Sciatic nerve (tissue), 2 donors: ENCODE measurements around the gene MAGEA6. TPM values are rescaled to one million over a fixed set of nuclear protein-coding genes. Genes with fewer than 3 reads are reported as not detected.
A peak's percentile ranks its signal among the peaks of the same experiment; 100 is the strongest.
"Not testable (repeated sequence)": the region's sequence is repeated elsewhere in the genome, so short reads cannot be mapped to it uniquely, and the experiment has no call there.

Experiments used
- ATAC-seq: fragments of 200-7000 bp; cut with Tn5 transposase; one replicate; pipeline ENCODE4 v1.9.1; 2020; ENCODE audit warnings: mild to moderate bottlenecking, moderate library complexity
- DNase-seq: peaks from one replicate; pipeline ENCODE4 v3.0.0-alpha.2; 2020; ENCODE audit warnings: low spot score
- intact Hi-C: fragments of 100-400 bp; cut with DNase I; formaldehyde crosslinking; loops from one replicate; pipeline ENCODE4 v1.14.2; 2022
- total RNA-seq: library from RNA; stranded (reverse); fragmentation: NEBNext Ultra II Directional; extraction: Animal tissue kit (Norgen Biotek cat#: 25700); gene quantifications from one replicate; pipeline ENCODE4 v1.2.1, GENCODE V29; 2021
- donor health status: DM: no; HTN: no; CAD: no.
- donor health status: DM: no; HTN: no; CAD: no.

MAGEA6 gene
- not detected for total RNA-seq

- ATAC-seq, result not testable (repeated sequence)
These were observed at the start of gene MAGEA6 for GRCh38 chrX:152769549-152770289. TSS of gene MAGEA6 (minus strand) at chrX:152769689. CDS start at chrX:152767650, 2,039 bp downstream.

GRCh38 chrX:152819266-152819665 lies 49.8 kb upstream of the MAGEA6 start:
- no peak for ATAC-seq
- intact Hi-C loops, result no loop called here
- no peak for DNase-seq

More at GRCh38 chrX:152769549-152770289, at the start of gene MAGEA6:
- intact Hi-C loops, DNase-seq: not testable (repeated sequence)

- intact Hi-C loops, result no loop called here
- no peak for ATAC-seq
- DNase-seq, result no peak
These were observed 48.9 kb upstream of the MAGEA6 start for GRCh38 chrX:152818356-152818755.

- DNase-seq (no peak), ATAC-seq (no peak)
- intact Hi-C loops, result no loop called here
These were observed 47.7 kb upstream of the MAGEA6 start for GRCh38 chrX:152817078-152817764.

- no peak for ATAC-seq
- DNase-seq, result no peak
- intact Hi-C loops, result no loop called here
These were observed 44.6 kb upstream of the MAGEA6 start for GRCh38 chrX:152814048-152814447.

DNA sequence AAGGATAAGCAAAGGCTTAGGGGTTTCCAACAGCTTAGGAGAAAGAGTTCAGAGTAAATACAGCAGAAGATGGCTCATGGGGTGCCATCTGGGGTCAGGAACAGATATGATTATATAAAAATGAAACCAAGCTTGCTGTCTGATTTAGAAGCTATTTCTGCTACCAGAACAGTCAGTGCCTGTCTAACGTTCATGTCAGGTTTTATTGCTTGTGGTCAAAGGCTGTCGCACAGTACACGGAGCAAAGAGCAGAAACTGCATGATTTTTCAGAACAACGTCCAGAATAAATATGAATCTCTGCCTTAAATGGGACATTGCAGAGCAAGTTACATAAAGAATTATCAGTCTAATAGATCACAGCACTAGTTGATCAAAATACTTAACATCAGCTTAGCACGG lies 43.7 kb upstream of the MAGEA6 start:
- no peak for ATAC-seq
- no peak for DNase-seq
- intact Hi-C loops, result no loop called here

DNA sequence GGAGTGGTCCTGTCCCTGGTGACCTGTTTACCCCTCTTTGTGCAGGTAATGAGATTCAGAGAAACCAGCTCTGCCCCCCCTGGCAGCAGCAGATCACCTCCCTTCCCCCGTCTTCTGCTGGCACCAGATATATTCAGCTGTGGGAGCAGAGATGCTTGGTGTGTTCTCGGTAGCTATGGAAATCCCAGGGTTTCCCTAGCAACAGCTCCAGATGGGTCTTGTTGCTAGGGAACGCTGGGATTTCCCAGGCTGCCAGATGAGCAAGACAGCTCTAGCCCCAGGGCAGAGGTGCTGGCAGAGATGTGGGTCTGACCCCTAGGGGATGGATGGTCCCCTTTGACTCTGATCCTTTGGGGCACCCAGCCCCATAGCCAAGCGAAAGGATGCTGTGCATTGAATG lies 40.9 kb upstream of the MAGEA6 start:
- DNase-seq, result no peak
- intact Hi-C loops, result no loop called here
- ATAC-seq, result no peak

DNA sequence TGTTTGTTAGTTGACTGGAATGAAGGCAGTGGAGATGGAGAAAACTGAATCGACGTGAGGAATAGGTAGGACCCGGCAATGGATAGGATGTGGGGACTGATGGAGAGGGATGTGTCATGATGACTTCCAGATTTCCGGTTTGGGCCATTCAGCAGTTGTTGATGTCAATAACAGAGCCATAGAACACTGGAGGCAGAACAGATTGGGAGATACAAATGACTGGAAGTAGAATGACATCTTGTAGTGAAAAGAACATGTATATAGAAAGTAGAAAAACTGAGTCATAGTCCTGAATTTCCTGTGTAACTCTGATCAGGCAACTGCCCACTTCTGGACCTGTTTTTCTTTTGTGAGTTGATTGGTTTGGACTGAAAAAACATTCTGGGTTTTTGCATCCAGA lies 36.5 kb upstream of the MAGEA6 start:
- DNase-seq (no peak), ATAC-seq (no peak)
- intact Hi-C loops, result no loop called here

DNA sequence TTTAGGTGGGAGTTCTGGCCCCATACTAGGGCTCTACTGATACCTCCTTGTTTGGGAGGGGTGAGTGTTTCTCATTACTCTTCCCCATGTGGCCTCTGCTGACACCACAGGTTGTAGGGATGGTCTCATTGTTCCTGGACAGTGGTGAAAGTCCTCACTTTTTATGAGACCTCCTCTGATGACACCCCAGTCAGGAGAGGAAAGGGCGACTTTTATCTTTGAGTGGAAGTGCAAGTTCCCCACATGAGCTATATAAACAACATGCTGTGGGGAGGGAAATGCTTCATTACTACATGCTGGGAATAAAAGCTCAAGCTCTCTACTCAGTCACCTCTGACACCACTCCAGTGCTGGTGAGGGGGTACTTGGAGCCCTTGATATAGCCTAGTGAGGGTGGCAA lies 29.5 kb upstream of the MAGEA6 start:
- intact Hi-C loops, result no loop called here
- ATAC-seq (no peak), DNase-seq (no peak)

DNA sequence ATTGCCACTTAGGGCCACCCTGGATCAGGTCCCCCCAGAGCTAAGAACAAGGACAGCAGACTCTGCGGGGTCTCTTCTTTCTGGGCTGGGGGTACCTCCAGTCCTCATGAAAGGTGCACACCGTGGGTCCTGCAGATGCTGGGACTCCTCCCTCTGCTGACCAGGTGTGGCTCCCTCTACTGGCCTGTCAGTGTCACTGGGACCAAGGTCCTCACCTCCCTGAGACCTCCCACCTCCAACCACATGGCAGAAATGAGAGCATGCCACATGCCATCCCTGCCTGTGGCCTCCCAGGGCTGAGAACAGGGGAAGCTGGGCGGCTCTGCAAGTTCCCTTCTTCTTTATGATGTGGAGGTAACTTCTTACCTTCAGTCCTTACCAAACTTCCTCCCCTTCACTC lies 17.6 kb upstream of the MAGEA6 start:
- DNase-seq, intact Hi-C loops, ATAC-seq: not testable (repeated sequence)

DNA sequence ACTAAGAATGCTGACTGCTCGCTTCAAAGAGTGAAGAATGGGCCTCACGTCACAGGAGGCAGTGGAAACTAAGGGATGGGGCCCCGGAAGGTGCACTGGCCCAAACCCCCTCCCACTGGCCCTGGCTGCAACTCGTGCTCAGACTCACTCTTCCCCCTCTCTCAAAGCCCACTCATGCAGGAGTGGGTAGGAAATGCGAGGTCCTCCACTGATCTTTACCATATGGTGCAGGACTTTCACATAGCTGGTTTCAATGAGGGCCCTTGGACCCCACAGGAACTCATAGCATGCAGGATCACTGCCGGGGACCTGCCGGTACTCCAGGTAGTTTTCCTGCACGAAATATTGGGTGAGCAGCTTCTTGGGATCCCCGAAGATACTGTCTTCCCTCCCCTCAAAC lies 2.9 kb downstream of the MAGEA6 start:
- intact Hi-C loops, DNase-seq, ATAC-seq: not testable (repeated sequence)

- intact Hi-C loops, ATAC-seq: not testable (repeated sequence)
These were observed 7.9 kb downstream of the MAGEA6 start for GRCh38 chrX:152761582-152761981.

DNA sequence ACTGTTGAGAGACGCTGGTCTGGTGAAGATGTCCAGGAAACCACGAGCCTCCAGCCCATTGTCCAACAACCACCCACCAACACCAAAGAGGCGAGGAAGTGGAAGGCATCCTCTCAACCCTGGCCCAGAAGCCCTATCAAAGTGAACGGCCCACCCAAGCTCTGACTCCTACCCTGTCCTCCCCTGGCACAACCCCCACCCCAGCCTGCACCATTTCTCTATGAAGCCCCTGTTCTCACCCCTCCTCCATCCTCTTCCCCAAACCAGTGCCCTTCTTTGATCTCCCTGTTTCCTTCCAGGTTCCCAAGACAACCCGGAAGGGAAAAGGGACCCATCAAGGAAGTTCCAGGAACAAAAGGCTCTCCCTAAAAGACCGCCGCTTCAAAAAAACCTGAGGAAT lies 9.9 kb downstream of the MAGEA6 start:
- intact Hi-C loops, ATAC-seq, DNase-seq: not testable (repeated sequence)

More at GRCh38 chrX:152761582-152761981, 7.9 kb downstream of the MAGEA6 start:
- not testable (repeated sequence) for DNase-seq

DNA sequence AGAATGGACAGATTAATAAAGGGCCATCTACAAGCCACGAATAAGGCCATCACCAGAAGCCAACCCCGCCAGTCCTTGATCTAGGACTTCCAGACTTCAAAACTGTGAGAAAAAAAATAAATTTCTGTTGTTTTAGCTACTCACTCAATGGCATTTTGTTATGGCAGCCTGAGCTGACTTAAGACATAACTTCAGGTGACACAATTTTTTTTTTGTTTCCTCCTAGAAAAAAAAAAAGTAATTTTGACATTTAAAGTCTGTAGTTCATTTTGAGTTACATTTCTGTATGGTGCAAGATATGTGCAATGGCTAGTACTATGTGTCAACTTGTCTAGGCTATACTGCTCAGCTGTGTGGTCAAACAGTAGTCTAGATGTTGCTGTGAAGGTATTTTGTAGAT lies 10.6 kb downstream of the MAGEA6 start, which contains the start of gene CSAG3:
Gene CSAG3 (plus strand): TSS at position 301 of the 400 bp plus-strand sequence.
- not testable (repeated sequence) for DNase-seq, ATAC-seq

DNA sequence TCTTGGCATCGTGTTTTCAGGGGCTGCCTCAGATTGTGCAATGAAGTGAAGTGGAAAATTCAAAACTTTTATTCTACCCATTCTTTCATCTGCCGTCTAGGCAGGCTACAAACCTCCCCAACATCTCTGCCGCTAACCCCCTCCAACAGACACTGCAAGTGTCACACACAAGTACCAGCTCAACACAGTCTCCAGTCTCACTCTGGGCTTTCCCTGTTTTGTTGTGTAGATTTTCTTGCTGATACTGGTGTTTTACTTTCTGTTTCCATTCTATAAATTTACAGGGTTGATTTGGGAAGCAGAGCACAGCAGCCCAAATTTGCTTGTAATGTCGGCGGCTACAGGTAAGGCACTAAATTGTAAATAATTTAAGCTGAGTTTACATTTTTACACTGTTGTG lies 14.6 kb downstream of the MAGEA6 start:
- DNase-seq, ATAC-seq, intact Hi-C loops: not testable (repeated sequence)

More for the DNA sequence above, 10.6 kb downstream of the MAGEA6 start, which contains the start of gene CSAG3:
- intact Hi-C loops, result not testable (repeated sequence)

DNA sequence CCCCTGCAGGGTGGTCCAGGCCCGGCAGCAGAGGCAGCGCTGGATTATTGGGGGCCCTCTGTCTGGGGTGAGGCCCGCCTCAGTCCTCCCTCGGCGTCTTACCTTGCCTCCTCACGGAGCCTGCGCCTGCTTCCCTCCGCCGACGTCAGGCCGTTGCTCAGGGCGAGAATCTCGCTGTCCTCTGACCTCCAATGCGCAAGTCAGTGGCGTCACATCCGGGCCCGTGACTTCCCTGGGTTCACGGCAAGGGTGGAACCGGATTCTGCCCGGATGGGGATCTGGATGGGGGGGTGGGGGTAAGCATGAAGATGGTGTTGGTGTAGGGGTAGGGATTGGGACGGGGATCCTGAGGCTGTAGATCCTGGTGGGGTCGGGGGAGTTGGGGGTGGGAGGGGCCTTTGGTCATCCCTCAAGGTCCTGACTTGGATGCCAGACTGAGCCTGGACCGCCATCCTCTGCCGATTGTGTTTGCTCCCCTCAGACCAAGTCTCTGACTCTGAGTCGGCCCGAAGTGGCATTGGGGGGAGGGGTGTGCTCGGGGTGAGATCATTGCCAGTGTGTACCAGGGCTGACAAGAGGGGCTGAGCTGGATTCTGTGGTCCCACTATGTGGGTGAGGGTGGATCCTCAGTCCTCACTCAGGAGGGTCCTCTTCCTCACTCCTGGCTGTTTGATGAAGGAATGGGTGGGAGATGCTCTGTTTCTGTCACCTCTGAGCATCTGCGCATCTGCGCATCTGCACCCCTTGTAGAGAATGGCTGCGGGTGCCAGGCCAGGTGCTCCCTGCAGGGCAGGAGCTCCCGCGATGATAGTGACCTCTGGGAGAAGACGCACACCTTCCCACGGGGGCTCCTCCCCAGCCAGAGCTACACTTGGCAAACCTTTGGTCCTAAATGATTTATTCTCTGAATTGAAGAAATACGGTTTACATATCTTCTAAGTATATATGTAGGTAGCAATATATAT lies 15.5 kb downstream of the MAGEA6 start, which contains the start of gene MAGEA2:
Gene MAGEA2 (minus strand): TSS at position 157 of the 965 bp plus-strand sequence. CDS start 2,479 bp downstream, outside the sequence.
- intact Hi-C loops, DNase-seq, ATAC-seq: not testable (repeated sequence)

DNA sequence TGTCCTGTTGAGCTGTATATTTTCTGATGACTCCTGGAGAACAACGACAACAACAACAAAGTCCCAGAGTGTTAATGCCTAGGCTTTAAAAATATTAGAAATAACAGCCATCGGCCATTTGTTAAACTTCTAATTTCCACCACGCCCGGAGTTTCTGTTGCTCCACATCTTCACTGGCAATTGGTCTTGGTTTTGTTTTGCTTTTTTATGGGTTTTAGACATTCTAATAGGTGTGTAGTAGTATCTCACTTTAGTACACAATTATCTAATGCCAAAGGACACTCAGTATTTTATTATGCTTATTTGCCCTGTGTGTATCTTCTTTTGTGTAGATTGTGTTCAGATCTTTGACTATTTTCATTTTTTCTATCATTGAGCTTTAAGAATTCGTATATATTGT lies 30.9 kb downstream of the MAGEA6 start:
- intact Hi-C loops, result no loop called here
- ATAC-seq, result no peak
- DNase-seq, result no peak

GRCh38 chrX:152736528-152736927 lies 33.0 kb downstream of the MAGEA6 start:
- ATAC-seq, intact Hi-C loops: not testable (repeated sequence)
- DNase-seq, result peak; percentile 12
